Coronary artery (tissue), 2 donors: ENCODE data around the gene STRN4.

Experiments
- DNase-seq: peaks from one replicate; pipeline ENCODE4 v3.0.0-alpha.2; 2017; ENCODE audit warnings: low spot score
- H3K27ac ChIP-seq, 2 donors: fragments of 200-600 bp; sonication (generic); one replicate each; pipeline ENCODE4 v1.5.1; 2016 to 2019
- H3K4me3 ChIP-seq: fragments of 200-600 bp; sonication (generic); 2 replicates; pipeline ENCODE4 v1.5.1; 2016; ENCODE audit warnings: mild to moderate bottlenecking, moderate library complexity
- CTCF ChIP-seq: fragments of 200-600 bp; sonication (generic); IDR thresholded peaks from one replicate; pipeline ENCODE4 v1.5.1; 2019; ENCODE audit warnings: antibody characterized with exemption

STRN4 gene

GRCh38 chr19:46685189-46685588 is 61.1 kb downstream of the STRN4 start:
- no peak for TF ChIP-seq CTCF
- no peak overlapping the region for H3K4me3 ChIP-seq
- no peak overlapping the region for H3K27ac ChIP-seq
- DNase-seq: no peak

- H3K27ac ChIP-seq: no peak overlapping the region
- no peak for TF ChIP-seq CTCF
- no peak overlapping the region for H3K4me3 ChIP-seq
- DNase-seq: no peak
Observed at GRCh38 chr19:46678110-46678732, 68.0 kb downstream of the STRN4 start.

GRCh38 chr19:46674416-46675178 is 71.7 kb downstream of the STRN4 start:
- TF ChIP-seq CTCF: no peak
- no peak overlapping the region for H3K27ac ChIP-seq
- DNase-seq: no peak
- no peak overlapping the region for H3K4me3 ChIP-seq

- DNase-seq: no peak
- H3K4me3 ChIP-seq: no peak overlapping the region
Observed at GRCh38 chr19:46670813-46671212, 75.4 kb downstream of the STRN4 start.

More at GRCh38 chr19:46670813-46671212, 75.4 kb downstream of the STRN4 start:
- no peak overlapping the region for H3K27ac ChIP-seq
- no peak for TF ChIP-seq CTCF
